Stimulated activated CD4-positive, alpha-beta T cell treated with anti-CD3 and anti-CD28 coated beads, Interleukin-4, amount 100 ng/mL, for 48 hours (primary cell): ENCODE measurements around the gene ADNP.

Experiments
- DNase-seq, 2 donors: peaks; one replicate each; pipeline ENCODE4 v3.0.0-alpha.2; 2020; ENCODE audit warnings: low read depth in 2 of 2

Gene ADNP

GRCh38 chr20:50874111-50874757 is 57.0 kb downstream of the ADNP start:
- no peak for DNase-seq

- no peak for DNase-seq
Observed at GRCh38 chr20:50873585-50873984, 57.7 kb downstream of the ADNP start.

- no peak for DNase-seq
Observed at GRCh38 chr20:50872560-50873425, 58.4 kb downstream of the ADNP start.

- DNase-seq, result no peak
Observed at GRCh38 chr20:50870561-50871161, 60.6 kb downstream of the ADNP start.

GRCh38 chr20:50868509-50869495 is 62.4 kb downstream of the ADNP start:
- DNase-seq, result no peak

GRCh38 chr20:50867805-50868204 is 63.4 kb downstream of the ADNP start:
- no peak for DNase-seq

- DNase-seq, result no peak
Observed at GRCh38 chr20:50866831-50867230, 64.4 kb downstream of the ADNP start.

GRCh38 chr20:50866036-50866685 is 65.1 kb downstream of the ADNP start:
- no peak for DNase-seq

GRCh38 chr20:50865591-50865990 is 65.6 kb downstream of the ADNP start:
- no peak for DNase-seq

GRCh38 chr20:50865114-50865513 is 66.1 kb downstream of the ADNP start:
- no peak for DNase-seq

- DNase-seq, result no peak
Observed at GRCh38 chr20:50862546-50862945, 68.7 kb downstream of the ADNP start.

GRCh38 chr20:50861012-50861411 is 70.2 kb downstream of the ADNP start:
- DNase-seq, result no peak

- no peak for DNase-seq
Observed at GRCh38 chr20:50859161-50859560, 72.1 kb downstream of the ADNP start.

GRCh38 chr20:50858525-50858924 is 72.7 kb downstream of the ADNP start:
- no peak for DNase-seq

- no peak for DNase-seq
Observed at GRCh38 chr20:50857348-50857747, 73.9 kb downstream of the ADNP start.

- DNase-seq, result no peak
Observed at GRCh38 chr20:50856475-50857041, 74.7 kb downstream of the ADNP start.

- DNase-seq, result no peak
Observed at GRCh38 chr20:50855498-50856474, 75.5 kb downstream of the ADNP start.

GRCh38 chr20:50854506-50855249 is 76.6 kb downstream of the ADNP start:
- DNase-seq, result no peak

- no peak for DNase-seq
Observed at GRCh38 chr20:50852085-50852484, 79.2 kb downstream of the ADNP start.
